Measurements from ENCODE around the gene SLN.

The SLN gene

GRCh38 chr11:107682171-107682570 lies 29.7 kb downstream of the SLN start:
- DNase-seq: no peak

GRCh38 chr11:107679255-107680024 lies 32.4 kb downstream of the SLN start:
- no peak for DNase-seq

GRCh38 chr11:107678632-107678971 lies 33.3 kb downstream of the SLN start:
- DNase-seq: no peak

- no peak for DNase-seq
Measured at GRCh38 chr11:107677924-107678631, 33.8 kb downstream of the SLN start.

- no peak for DNase-seq
Measured at GRCh38 chr11:107676336-107677057, 35.4 kb downstream of the SLN start.

- no peak for DNase-seq
Measured at GRCh38 chr11:107675902-107676301, 36.0 kb downstream of the SLN start.

GRCh38 chr11:107669893-107670601 lies 41.8 kb downstream of the SLN start:
- no peak for DNase-seq

- DNase-seq: no peak
Measured at GRCh38 chr11:107669191-107669740, 42.6 kb downstream of the SLN start.

GRCh38 chr11:107666911-107667613 lies 44.8 kb downstream of the SLN start:
- DNase-seq: no peak

GRCh38 chr11:107665018-107665417 lies 46.8 kb downstream of the SLN start:
- no peak for DNase-seq

- no peak for DNase-seq
Measured at GRCh38 chr11:107661656-107662055, 50.2 kb downstream of the SLN start.

- DNase-seq: no peak
Measured at GRCh38 chr11:107660066-107660465, 51.8 kb downstream of the SLN start.

- no peak for DNase-seq
Measured at GRCh38 chr11:107659310-107659709, 52.5 kb downstream of the SLN start.
